H1 (cell line): ENCODE results near the gene MSTO1. TPM values are rescaled to one million over a fixed set of nuclear protein-coding genes. Genes with fewer than 3 reads are reported as not detected.

Experiments used
- CHD7 ChIP-seq: fragments of 300-600 bp; sonication (generic); IDR thresholded peaks from 2 replicates; pipeline ENCODE4 v1.7.1; 2012; ENCODE audit warnings: low read length, moderate library complexity, mild to moderate bottlenecking, inconsistent platforms; ENCODE audit not compliant: insufficient replicate concordance
- CTCF ChIP-seq, 3 experiments: IDR thresholded peaks; 1 replicate in 2 of 3; 2 replicates in 1 of 3; pipeline versions ENCODE4 v1.5.1 to v1.6.1; 2011; ENCODE audit warnings: low read length in 3 of 3, mild to moderate bottlenecking in 3 of 3, inconsistent platforms in 2 of 3, low read depth in 1 of 3, moderate library complexity in 1 of 3; ENCODE audit not compliant: insufficient read depth in 1 of 3; ENCODE audit errors: control extremely low read depth in 1 of 3
- polyA plus RNA-seq, 7 experiments: library from polyadenylated mRNA; depleted of rRNA in 3 of 7; stranded (reverse) in 5 of 7; unstranded in 2 of 7; fragments of >200 nt in 5 of 7; fragments of 200-250 nt in 2 of 7; gene quantifications; 1 replicate in 5 of 7; 2 replicates in 1 of 7; 4 replicates in 1 of 7; pipeline versions ENCODE4 v1.2.1 to v1.2.3, GENCODE V29; 2011 to 2013; ENCODE audit warnings: missing spikeins in 2 of 7, mixed read lengths in 2 of 7
- total RNA-seq: library from RNA; stranded (reverse); fragmentation: NEBNext Ultra II Directional; extraction: Animal tissue kit (Norgen Biotek cat#: 25700); gene quantifications from 2 replicates; pipeline ENCODE4 v1.2.1, GENCODE V29; 2021

The MSTO1 gene
- total and polyA plus RNA-seq, 2 of the 8 experiments (the other 6 are each of a cell fraction or from before 2014, with no cell fraction given), result 40.5 to 51.0 TPM

GRCh38 chr1:155591770-155592169, 18.2 kb upstream of the MSTO1 start (continued):
- TF ChIP-seq CHD7 (no peak), CTCF (IDR thresholded peaks at IDR 0.05; ENCODE audit: control extremely low read depth in 1 of 3, insufficient read depth in 1 of 3, low read depth in 1 of 3, low read length in 3 of 3) (peak in 2 of 3 experiments; percentile 38 to 52; a peak in 2 of 4 replicates)
